Measurements from ENCODE around the gene OR1E1. TPM values are rescaled to one million over a fixed set of nuclear protein-coding genes. Genes with fewer than 3 reads are reported as not detected.

Gene OR1E1
- not detected in 2 replicates for total RNA-seq (2021)
- long read RNA-seq: 0 reads

- no peak within 1 kb of the TSS for H3K9ac ChIP-seq (ENCODE audit: extremely low read depth, insufficient read length, low read length)
- Mint-ChIP-seq H3K4me3 (no peak within 1 kb of the TSS), H3K27ac (no peak within 1 kb of the TSS), H3K9me3 (peaks cover 56 to 81% of the 10 kb centered on the region in 2 experiments), H3K36me3 (ENCODE audit: insufficient read depth in 1 of 3, low read depth in 3 of 3) (peaks cover 0 to 27% (median 9%) of the 10 kb centered on the region in 3 experiments; a peak in 5 of 7 replicates), H3K4me1 (no peaks in the 10 kb centered on the region), H3K27me3 (ENCODE audit: low read depth) (peaks cover 2% of the 10 kb centered on the region; the same call in 1 of the 2 replicates)
- no peak within 1 kb of the TSS for H3K14ac ChIP-seq (ENCODE audit: insufficient read depth, low read length)
- no peak within 1 kb of the TSS for H2BK5ac ChIP-seq (ENCODE audit: insufficient read length, low read length)
- no peak within 1 kb of the TSS for H3K4ac ChIP-seq (ENCODE audit: low read depth, low read length)
- no peak for TF ChIP-seq CTCF (conservative IDR thresholded peaks at IDR 0.05)
- H2BK120ac ChIP-seq (ENCODE audit: low read depth, low read length, poor library complexity, severe bottlenecking): no peak within 1 kb of the TSS
- no peak within 1 kb of the TSS for H3K4me2 ChIP-seq (ENCODE audit: insufficient read depth, insufficient read length, low read length)
- no peak within 1 kb of the TSS for H2AFZ ChIP-seq (ENCODE audit: low read length)
- no peak within 1 kb of the TSS for H3T11ph ChIP-seq (ENCODE audit: low read length)
- H4K8ac ChIP-seq (replicated peaks; ENCODE audit: insufficient read length, low read depth, low read length): no peak within 1 kb of the TSS
- no peaks in the 10 kb centered on the region for H3K79me1 ChIP-seq (ENCODE audit: insufficient read depth, low read depth, low read length, poor library complexity, severe bottlenecking)
- no peak for DNase-seq
- H3K79me2 ChIP-seq (ENCODE audit: insufficient read depth, low read length): no peaks in the 10 kb centered on the region
- H2AK5ac ChIP-seq (ENCODE audit: insufficient read length, low read length): no peak within 1 kb of the TSS
- no peak within 1 kb of the TSS for H2BK20ac ChIP-seq (ENCODE audit: low read depth, low read length, poor library complexity, severe bottlenecking)
- H3K4me1 ChIP-seq (ENCODE audit: insufficient read depth, low read length): no peaks in the 10 kb centered on the region
- H4K20me1 ChIP-seq (ENCODE audit: control insufficient read depth, insufficient read depth, insufficient read length): no peaks in the 10 kb centered on the region
- peaks cover 24% of the 10 kb centered on the region for H3K9me3 ChIP-seq (ENCODE audit: control insufficient read depth, low read depth, low read length)
- H3K23ac ChIP-seq (ENCODE audit: insufficient read length, low read depth, low read length): no peak within 1 kb of the TSS
- H4K91ac ChIP-seq (ENCODE audit: insufficient read length, low read depth, low read length): no peak within 1 kb of the TSS
- no peaks in the 10 kb centered on the region for H3K27me3 ChIP-seq (ENCODE audit: insufficient read depth, low read length)
- no peaks in the 10 kb centered on the region for H3K23me2 ChIP-seq (ENCODE audit: insufficient read length, low read depth, low read length, poor library complexity, severe bottlenecking)
- H2BK12ac ChIP-seq (ENCODE audit: insufficient read length, low read depth, low read length): no peak within 1 kb of the TSS
- H3K18ac ChIP-seq (ENCODE audit: insufficient read length, low read depth, low read length): no peak within 1 kb of the TSS
- H4K5ac ChIP-seq (ENCODE audit: insufficient read length, low read depth, low read length): no peak within 1 kb of the TSS
- H2BK15ac ChIP-seq (ENCODE audit: low read depth, low read length): no peak within 1 kb of the TSS
- no peak within 1 kb of the TSS for H3K27ac ChIP-seq (ENCODE audit: insufficient read length, low read depth, low read length)
- WGBS (ENCODE audit: extremely low coverage, insufficient read length, low lambda C conversion rate): no CpG with 5 or more reads among the region's 1 CpG
- H3K56ac ChIP-seq (ENCODE audit: insufficient read length, low read depth, low read length): no peak within 1 kb of the TSS
Measured at GRCh38 chr17:3398310-3398709, at the start of gene OR1E1. Gene OR1E1, minus strand, starts transcription at chr17:3398410. Its CDS starts 0 bp downstream, at chr17:3398410.
